HG02870 (cell line): Measurements from ENCODE around the gene ARHGEF28.
A peak's percentile ranks its signal among the peaks of the same experiment; 100 is the strongest.

Source experiments
- ATAC-seq: cut with Tn5 transposase; IDR thresholded peaks from one replicate; pipeline ENCODE4 v1.9.1; 2021; ENCODE audit warnings: mild to moderate bottlenecking, moderate library complexity; ENCODE audit not compliant: unreplicated experiment

Gene ARHGEF28

GRCh38 chr5:73896097-73896496 is 270.1 kb downstream of the ARHGEF28 start:
- no peak for ATAC-seq

GRCh38 chr5:73896668-73897067 is 270.7 kb downstream of the ARHGEF28 start:
- ATAC-seq: no peak

- no peak for ATAC-seq
Measured at GRCh38 chr5:73897893-73898292, 271.9 kb downstream of the ARHGEF28 start.

GRCh38 chr5:73899055-73899454 is 273.1 kb downstream of the ARHGEF28 start:
- ATAC-seq: peak; percentile 89

- no peak for ATAC-seq
Measured at GRCh38 chr5:73899916-73900315, 273.9 kb downstream of the ARHGEF28 start.

- no peak for ATAC-seq
Measured at GRCh38 chr5:73900566-73900965, 274.6 kb downstream of the ARHGEF28 start.

- no peak for ATAC-seq
Measured at GRCh38 chr5:73901043-73901442, 275.0 kb downstream of the ARHGEF28 start.

- no peak for ATAC-seq
Measured at GRCh38 chr5:73901455-73901854, 275.5 kb downstream of the ARHGEF28 start.

- no peak for ATAC-seq
Measured at GRCh38 chr5:73902327-73903051, 276.5 kb downstream of the ARHGEF28 start.

- ATAC-seq: no peak
Measured at GRCh38 chr5:73903169-73903568, 277.2 kb downstream of the ARHGEF28 start.

- ATAC-seq: no peak
Measured at GRCh38 chr5:73906277-73906676, 280.3 kb downstream of the ARHGEF28 start.

GRCh38 chr5:73907164-73907563 is 281.2 kb downstream of the ARHGEF28 start:
- no peak for ATAC-seq

- ATAC-seq: no peak
Measured at GRCh38 chr5:73908395-73908794, 282.4 kb downstream of the ARHGEF28 start.

GRCh38 chr5:73908846-73909245 is 282.9 kb downstream of the ARHGEF28 start:
- no peak for ATAC-seq

- no peak for ATAC-seq
Measured at GRCh38 chr5:73909474-73909873, 283.5 kb downstream of the ARHGEF28 start.

- ATAC-seq: no peak
Measured at GRCh38 chr5:73911761-73912393, 285.9 kb downstream of the ARHGEF28 start.

- ATAC-seq: no peak
Measured at GRCh38 chr5:73912821-73913271, 286.9 kb downstream of the ARHGEF28 start.

- ATAC-seq: no peak
Measured at GRCh38 chr5:73913971-73914370, 288.0 kb downstream of the ARHGEF28 start.

GRCh38 chr5:73915345-73915744 is 289.3 kb downstream of the ARHGEF28 start:
- ATAC-seq: no peak

GRCh38 chr5:73917433-73917832 is 291.4 kb downstream of the ARHGEF28 start:
- ATAC-seq: no peak

GRCh38 chr5:73917891-73918290 is 291.9 kb downstream of the ARHGEF28 start:
- ATAC-seq: no peak

GRCh38 chr5:73918791-73919221 is 292.8 kb downstream of the ARHGEF28 start:
- no peak for ATAC-seq
